ENCODE measurements around the gene UBR7. TPM values are rescaled to one million over a fixed set of nuclear protein-coding genes. Genes with fewer than 3 reads are reported as not detected.

Gene UBR7
- total RNA-seq, 1 donor from 2014 or later = 14.5 TPM

DNA sequence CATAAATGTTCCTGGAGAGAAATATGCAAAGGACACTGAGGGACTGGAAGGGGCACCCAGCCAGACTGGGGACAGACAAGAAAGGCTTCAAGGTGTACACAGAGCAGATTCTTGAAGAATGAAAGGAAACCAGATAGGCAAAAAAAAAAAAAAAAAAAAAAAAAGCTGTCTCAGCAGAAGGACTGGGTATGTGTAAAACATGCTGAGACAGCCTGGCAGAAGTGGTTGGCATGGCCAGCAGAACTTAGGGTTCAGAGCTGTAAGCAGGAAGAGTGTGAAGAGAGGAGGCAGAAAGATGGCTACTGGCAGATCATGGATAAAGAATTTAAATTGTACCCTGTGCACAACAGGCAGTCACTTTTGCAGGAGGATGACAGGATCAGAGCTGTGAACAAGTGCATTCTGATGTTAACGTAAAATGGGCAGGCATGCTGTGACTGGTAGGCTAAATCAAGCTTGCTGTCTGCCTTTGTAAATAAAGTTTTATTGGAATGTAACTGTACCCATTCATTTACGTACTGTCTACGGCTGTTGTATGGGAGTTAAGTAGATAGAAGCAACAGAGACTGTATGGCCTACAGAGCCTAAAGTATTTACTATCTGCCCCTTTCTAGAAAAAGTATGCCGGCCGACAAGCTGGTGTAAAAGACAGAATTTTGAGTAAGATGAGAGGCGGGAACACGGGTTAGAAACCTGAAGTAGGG is 42.2 kb downstream of the UBR7 start:
- intact Hi-C loops (cut with DNase I) = no loop called here
- DNase-seq (no peak), ATAC-seq (no peak)
- H3K36me3 ChIP-seq = peaks cover 94% of the 10 kb centered on the region
- no peak overlapping the region for H3K27ac ChIP-seq
- H3K9me3 ChIP-seq = no peaks in the 10 kb centered on the region
- TF ChIP-seq, protein P1, sequence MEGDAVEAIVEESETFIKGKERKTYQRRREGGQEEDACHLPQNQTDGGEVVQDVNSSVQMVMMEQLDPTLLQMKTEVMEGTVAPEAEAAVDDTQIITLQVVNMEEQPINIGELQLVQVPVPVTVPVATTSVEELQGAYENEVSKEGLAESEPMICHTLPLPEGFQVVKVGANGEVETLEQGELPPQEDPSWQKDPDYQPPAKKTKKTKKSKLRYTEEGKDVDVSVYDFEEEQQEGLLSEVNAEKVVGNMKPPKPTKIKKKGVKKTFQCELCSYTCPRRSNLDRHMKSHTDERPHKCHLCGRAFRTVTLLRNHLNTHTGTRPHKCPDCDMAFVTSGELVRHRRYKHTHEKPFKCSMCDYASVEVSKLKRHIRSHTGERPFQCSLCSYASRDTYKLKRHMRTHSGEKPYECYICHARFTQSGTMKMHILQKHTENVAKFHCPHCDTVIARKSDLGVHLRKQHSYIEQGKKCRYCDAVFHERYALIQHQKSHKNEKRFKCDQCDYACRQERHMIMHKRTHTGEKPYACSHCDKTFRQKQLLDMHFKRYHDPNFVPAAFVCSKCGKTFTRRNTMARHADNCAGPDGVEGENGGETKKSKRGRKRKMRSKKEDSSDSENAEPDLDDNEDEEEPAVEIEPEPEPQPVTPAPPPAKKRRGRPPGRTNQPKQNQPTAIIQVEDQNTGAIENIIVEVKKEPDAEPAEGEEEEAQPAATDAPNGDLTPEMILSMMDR (IDR thresholded peaks at IDR 0.05) = no peak
- no peak overlapping the region for H3K4me3 ChIP-seq
- no peaks in the 10 kb centered on the region for H3K4me1 ChIP-seq
- H3K27me3 ChIP-seq (ENCODE audit: low read depth) = no peaks in the 10 kb centered on the region

DNA sequence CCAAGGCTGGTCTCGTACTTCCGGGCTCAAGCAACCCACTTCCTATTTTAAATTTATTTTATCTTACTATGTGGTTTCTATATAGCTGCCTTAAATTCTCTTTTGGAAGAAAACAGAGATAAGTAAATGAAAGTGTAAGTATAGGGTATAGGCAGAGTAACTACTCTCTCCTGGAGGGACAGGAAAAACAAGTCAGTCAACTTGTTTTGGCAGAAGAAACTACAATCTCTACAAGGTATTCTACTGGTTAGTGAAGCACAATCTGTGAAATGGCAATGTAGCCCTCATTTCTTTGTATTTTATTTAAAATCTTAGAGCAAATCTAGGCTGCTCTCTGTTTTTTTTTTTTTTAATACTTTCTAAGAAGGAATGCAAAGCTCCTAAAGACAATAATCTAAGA is 55.4 kb downstream of the UBR7 start:
- intact Hi-C loops (cut with DNase I) = no loop called here
- TF ChIP-seq, protein P1 (IDR thresholded peaks at IDR 0.05) = no peak
- Histone ChIP-seq H3K27me3 (ENCODE audit: low read depth) (no peaks in the 10 kb centered on the region), H3K9me3 (no peaks in the 10 kb centered on the region), H3K27ac (no peak overlapping the region), H3K4me1 (no peaks in the 10 kb centered on the region), H3K36me3 (peaks cover 42% of the 10 kb centered on the region), H3K4me3 (no peak overlapping the region)
- DNase-seq (no peak), ATAC-seq (no peak)

DNA sequence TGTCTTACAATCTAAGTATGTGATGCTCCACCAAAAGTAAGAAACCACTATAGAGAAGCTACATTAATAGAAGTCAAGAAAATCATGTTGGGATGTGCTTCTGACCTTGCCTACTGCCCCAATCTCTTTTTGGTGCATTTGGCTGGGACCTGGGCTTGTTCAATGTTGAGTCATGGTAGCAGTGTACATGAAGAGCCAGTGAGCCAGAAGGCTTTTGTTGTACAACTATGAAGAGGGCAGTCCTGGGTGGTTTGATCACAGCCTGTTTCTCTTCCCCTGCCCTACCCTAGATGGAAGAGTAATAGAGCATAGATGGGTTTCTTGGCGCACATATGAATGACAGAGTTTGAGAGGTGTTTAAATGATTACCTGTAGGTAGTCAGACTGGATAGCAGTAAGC is 56.4 kb downstream of the UBR7 start:
- intact Hi-C loops (cut with DNase I) = no loop called here
- Histone ChIP-seq H3K27me3 (ENCODE audit: low read depth) (no peaks in the 10 kb centered on the region), H3K4me3 (no peak overlapping the region), H3K27ac (no peak overlapping the region), H3K36me3 (peaks cover 39% of the 10 kb centered on the region), H3K9me3 (no peaks in the 10 kb centered on the region), H3K4me1 (no peaks in the 10 kb centered on the region)
- TF ChIP-seq, protein P1 (IDR thresholded peaks at IDR 0.05) = no peak
- ATAC-seq (no peak), DNase-seq (no peak)

DNA sequence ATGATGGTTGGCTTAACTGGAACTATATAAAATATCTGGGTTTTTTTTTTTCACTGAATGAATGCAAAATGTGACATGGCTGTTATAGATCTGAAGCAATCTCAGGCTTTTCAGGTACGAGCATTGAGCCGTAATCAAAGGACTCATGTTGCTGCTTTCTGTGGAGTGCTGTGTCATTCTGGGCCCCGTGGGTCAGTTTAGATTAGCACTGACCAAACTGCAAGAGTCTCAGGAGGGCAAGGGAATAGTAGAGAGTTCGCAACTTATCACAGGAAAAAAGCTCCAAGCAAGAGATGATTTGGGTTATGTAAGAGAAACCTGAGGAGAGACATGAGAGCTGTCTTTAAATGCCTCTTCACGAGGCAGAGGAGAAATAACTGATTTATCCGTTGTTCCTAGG is 59.1 kb downstream of the UBR7 start:
- intact Hi-C loops (cut with DNase I) = no loop called here
- ATAC-seq = no peak

DNA sequence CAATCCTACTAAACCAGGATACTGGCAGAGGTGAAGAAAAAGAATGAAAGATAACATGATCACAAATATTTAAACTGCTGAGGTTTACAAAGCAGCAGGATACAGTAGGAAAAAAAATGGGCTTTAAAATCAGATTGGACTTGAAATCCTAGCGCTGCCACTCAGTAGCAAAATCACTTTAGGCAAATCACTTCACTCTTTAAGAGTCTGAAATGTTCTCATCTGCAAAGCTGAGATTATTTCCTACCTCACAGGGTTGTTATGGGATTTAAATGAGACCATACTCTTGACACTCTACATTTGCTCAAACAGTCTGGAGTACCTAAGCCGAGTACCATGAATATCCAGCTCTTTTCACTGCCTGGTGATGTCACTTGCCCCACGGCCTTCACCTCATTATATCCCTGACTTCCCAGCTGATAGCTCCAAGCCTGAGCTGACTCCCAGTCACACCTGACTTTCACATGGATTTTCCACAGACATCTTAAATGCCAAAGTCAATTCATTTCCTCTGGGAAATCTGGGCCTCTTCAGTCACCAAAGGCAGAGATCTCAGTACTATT is 60.2 kb downstream of the UBR7 start:
- Histone ChIP-seq H3K27me3 (ENCODE audit: low read depth) (no peaks in the 10 kb centered on the region), H3K27ac (no peak overlapping the region), H3K36me3 (peaks cover 17% of the 10 kb centered on the region), H3K9me3 (no peaks in the 10 kb centered on the region), H3K4me1 (no peaks in the 10 kb centered on the region), H3K4me3 (no peak overlapping the region)
- intact Hi-C loops (cut with DNase I) = no loop called here
- DNase-seq = no peak
- TF ChIP-seq, protein P1 (IDR thresholded peaks at IDR 0.05) = no peak
- peak; percentile 61 to 62 for ATAC-seq

More for the DNA sequence above, 59.1 kb downstream of the UBR7 start:
- Histone ChIP-seq H3K27ac (no peak overlapping the region), H3K4me1 (no peaks in the 10 kb centered on the region), H3K9me3 (no peaks in the 10 kb centered on the region), H3K36me3 (peaks cover 27% of the 10 kb centered on the region), H3K27me3 (ENCODE audit: low read depth) (no peaks in the 10 kb centered on the region), H3K4me3 (no peak overlapping the region)
- no peak for DNase-seq
- TF ChIP-seq, protein P1 (IDR thresholded peaks at IDR 0.05) = no peak

All from lower lobe of right lung (tissue), 2 donors.